Activated T-helper 1 cell treated with anti-CD3 and anti-CD28 coated beads, Interleukin-12 subunit alpha, Interleukin-12 subunit beta, Interleukin-2, Interleukin-4 antibody, amounts not matched to agents 30 ng/mL and 10 ng/mL and 1 ng/mL, durations not matched to agents 14 hours and 24 hours and 36 hours (primary cell): Measurements from ENCODE around the gene ERC2. TPM values are rescaled to one million over a fixed set of nuclear protein-coding genes. Genes with fewer than 3 reads are reported as not detected.
"Not testable (repeated sequence)": the region's sequence is repeated elsewhere in the genome, so short reads cannot be mapped to it uniquely, and the experiment has no call there.

Experiments
- DNase-seq: peaks from one replicate; pipeline ENCODE4 v3.0.0; 2021; ENCODE audit warnings: low spot score
- H3K27ac Mint-ChIP-seq: one replicate; pipeline ENCODE4 v1.8.0; 2021; ENCODE audit warnings: mild to moderate bottlenecking, mixed read lengths
- H3K27me3 Mint-ChIP-seq: one replicate; pipeline ENCODE4 v1.8.0; 2022; ENCODE audit warnings: mild to moderate bottlenecking, moderate library complexity, mixed read lengths; ENCODE audit not compliant: insufficient read depth
- H3K36me3 Mint-ChIP-seq: one replicate; pipeline ENCODE4 v1.8.0; 2021; ENCODE audit warnings: low read depth, mixed read lengths
- H3K4me1 Mint-ChIP-seq: one replicate; pipeline ENCODE4 v1.8.0; 2021; ENCODE audit warnings: low read depth, mixed read lengths
- H3K4me3 Mint-ChIP-seq: one replicate; pipeline ENCODE4 v1.8.0; 2021; ENCODE audit warnings: mild to moderate bottlenecking, moderate library complexity, mixed read lengths
- H3K9me3 Mint-ChIP-seq: one replicate; pipeline ENCODE4 v1.8.0; 2021; ENCODE audit warnings: mixed read lengths
- intact Hi-C: fragments of 100-400 bp; cut with micrococcal nuclease; formaldehyde crosslinking; loops from one replicate; pipeline ENCODE4 v1.15.1; 2024
- total RNA-seq: library from RNA; stranded (reverse); gene quantifications from 2 replicates; pipeline ENCODE4 v1.2.3, GENCODE V29; 2022

Gene ERC2
- total RNA-seq, 1 donor from 2014 or later, result not detected

- no peaks in the 10 kb centered on the region for H3K4me1 Mint-ChIP-seq
- no peak for DNase-seq
- intact Hi-C loops, result no loop called here
- H3K27me3 Mint-ChIP-seq, result no peaks in the 10 kb centered on the region
- H3K4me3 Mint-ChIP-seq, result no peak overlapping the region
- no peaks in the 10 kb centered on the region for H3K36me3 Mint-ChIP-seq
- H3K9me3 Mint-ChIP-seq, result no peaks in the 10 kb centered on the region
- H3K27ac Mint-ChIP-seq, result no peak overlapping the region
Measured at GRCh38 chr3:56022619-56023018, 445.6 kb downstream of the ERC2 start.

- no peak overlapping the region for H3K4me3 Mint-ChIP-seq
- intact Hi-C loops, result no loop called here
- no peaks in the 10 kb centered on the region for H3K36me3 Mint-ChIP-seq
- H3K9me3 Mint-ChIP-seq, result no peaks in the 10 kb centered on the region
- H3K27ac Mint-ChIP-seq, result no peak overlapping the region
- H3K4me1 Mint-ChIP-seq, result no peaks in the 10 kb centered on the region
- no peak for DNase-seq
- H3K27me3 Mint-ChIP-seq, result no peaks in the 10 kb centered on the region
Measured at GRCh38 chr3:56019490-56020146, 448.6 kb downstream of the ERC2 start.

GRCh38 chr3:56015374-56015773, 452.9 kb downstream of the ERC2 start:
- H3K4me3 Mint-ChIP-seq, result not testable (repeated sequence)

GRCh38 chr3:56012721-56013120, 455.5 kb downstream of the ERC2 start:
- H3K27me3 Mint-ChIP-seq, result no peaks in the 10 kb centered on the region
- no peak for DNase-seq
- H3K27ac Mint-ChIP-seq, result no peak overlapping the region
- H3K9me3 Mint-ChIP-seq, result no peaks in the 10 kb centered on the region
- no peaks in the 10 kb centered on the region for H3K36me3 Mint-ChIP-seq
- H3K4me3 Mint-ChIP-seq, result no peak overlapping the region
- H3K4me1 Mint-ChIP-seq, result no peaks in the 10 kb centered on the region
- intact Hi-C loops, result no loop called here

More at GRCh38 chr3:56015374-56015773, 452.9 kb downstream of the ERC2 start:
- H3K36me3 Mint-ChIP-seq, DNase-seq, H3K4me1 Mint-ChIP-seq, intact Hi-C loops, H3K27ac Mint-ChIP-seq, H3K9me3 Mint-ChIP-seq, H3K27me3 Mint-ChIP-seq: not testable (repeated sequence)

GRCh38 chr3:56005196-56005805, 463.0 kb downstream of the ERC2 start:
- Mint-ChIP-seq H3K27me3 (no peaks in the 10 kb centered on the region), H3K4me3 (no peak overlapping the region), H3K4me1 (no peaks in the 10 kb centered on the region), H3K9me3 (no peaks in the 10 kb centered on the region), H3K27ac (no peak overlapping the region), H3K36me3 (no peaks in the 10 kb centered on the region)
- DNase-seq, result no peak
- intact Hi-C loops, result no loop called here

- H3K9me3 Mint-ChIP-seq, result no peaks in the 10 kb centered on the region
Measured at GRCh38 chr3:56003129-56003528, 465.1 kb downstream of the ERC2 start.

GRCh38 chr3:56001991-56002390, 466.3 kb downstream of the ERC2 start:
- intact Hi-C loops, result no loop called here
- Mint-ChIP-seq H3K4me1 (no peaks in the 10 kb centered on the region), H3K4me3 (no peak overlapping the region), H3K27ac (no peak overlapping the region), H3K36me3 (no peaks in the 10 kb centered on the region), H3K9me3 (no peaks in the 10 kb centered on the region), H3K27me3 (no peaks in the 10 kb centered on the region)
- DNase-seq, result no peak

More at GRCh38 chr3:56003129-56003528, 465.1 kb downstream of the ERC2 start:
- no peak overlapping the region for H3K27ac Mint-ChIP-seq
- intact Hi-C loops, result no loop called here
- no peaks in the 10 kb centered on the region for H3K36me3 Mint-ChIP-seq
- H3K4me1 Mint-ChIP-seq, result no peaks in the 10 kb centered on the region
- H3K27me3 Mint-ChIP-seq, result no peaks in the 10 kb centered on the region
- H3K4me3 Mint-ChIP-seq, result no peak overlapping the region
- DNase-seq, result no peak

GRCh38 chr3:56001537-56001936, 466.7 kb downstream of the ERC2 start:
- no peak overlapping the region for H3K27ac Mint-ChIP-seq
- no peak for DNase-seq
- H3K9me3 Mint-ChIP-seq, result no peaks in the 10 kb centered on the region
- H3K27me3 Mint-ChIP-seq, result no peaks in the 10 kb centered on the region
- H3K36me3 Mint-ChIP-seq, result no peaks in the 10 kb centered on the region
- no peaks in the 10 kb centered on the region for H3K4me1 Mint-ChIP-seq
- H3K4me3 Mint-ChIP-seq, result no peak overlapping the region
- intact Hi-C loops, result no loop called here

GRCh38 chr3:55989366-55989765, 478.9 kb downstream of the ERC2 start:
- no peak for DNase-seq
- Mint-ChIP-seq H3K4me1 (no peaks in the 10 kb centered on the region), H3K27me3 (peaks cover 3% of the 10 kb centered on the region), H3K36me3 (no peaks in the 10 kb centered on the region), H3K9me3 (no peaks in the 10 kb centered on the region), H3K4me3 (no peak overlapping the region), H3K27ac (no peak overlapping the region)
- intact Hi-C loops, result no loop called here

GRCh38 chr3:55988905-55989304, 479.4 kb downstream of the ERC2 start:
- intact Hi-C loops, result no loop called here
- Mint-ChIP-seq H3K36me3 (no peaks in the 10 kb centered on the region), H3K27ac (no peak overlapping the region), H3K4me3 (no peak overlapping the region), H3K4me1 (no peaks in the 10 kb centered on the region), H3K27me3 (peaks cover 3% of the 10 kb centered on the region), H3K9me3 (no peaks in the 10 kb centered on the region)
- no peak for DNase-seq

GRCh38 chr3:55984626-55985025, 483.6 kb downstream of the ERC2 start:
- H3K27ac Mint-ChIP-seq, result no peak overlapping the region
- H3K4me1 Mint-ChIP-seq, result no peaks in the 10 kb centered on the region
- H3K27me3 Mint-ChIP-seq, result no peaks in the 10 kb centered on the region
- intact Hi-C loops, result no loop called here
- H3K36me3 Mint-ChIP-seq, result no peaks in the 10 kb centered on the region
- no peaks in the 10 kb centered on the region for H3K9me3 Mint-ChIP-seq
- DNase-seq, result no peak
- H3K4me3 Mint-ChIP-seq, result no peak overlapping the region

GRCh38 chr3:55978953-55979352, 489.3 kb downstream of the ERC2 start:
- Mint-ChIP-seq H3K27ac (no peak overlapping the region), H3K4me3 (no peak overlapping the region), H3K4me1 (no peaks in the 10 kb centered on the region), H3K9me3 (no peaks in the 10 kb centered on the region), H3K36me3 (no peaks in the 10 kb centered on the region), H3K27me3 (peaks cover 2% of the 10 kb centered on the region)
- DNase-seq, result no peak
- intact Hi-C loops, result no loop called here

- Mint-ChIP-seq H3K9me3 (no peaks in the 10 kb centered on the region), H3K27me3 (peaks cover 2% of the 10 kb centered on the region), H3K4me3 (no peak overlapping the region), H3K27ac (no peak overlapping the region), H3K4me1 (no peaks in the 10 kb centered on the region), H3K36me3 (no peaks in the 10 kb centered on the region)
- intact Hi-C loops, result no loop called here
- DNase-seq, result no peak
Measured at GRCh38 chr3:55974421-55975165, 493.7 kb downstream of the ERC2 start.
